ENCODE data around the gene HDAC8. TPM values are rescaled to one million over a fixed set of nuclear protein-coding genes. Genes with fewer than 3 reads are reported as not detected.

HDAC8 gene
- total RNA-seq, 1 experiment from 2014 or later: 26.7 TPM

DNA sequence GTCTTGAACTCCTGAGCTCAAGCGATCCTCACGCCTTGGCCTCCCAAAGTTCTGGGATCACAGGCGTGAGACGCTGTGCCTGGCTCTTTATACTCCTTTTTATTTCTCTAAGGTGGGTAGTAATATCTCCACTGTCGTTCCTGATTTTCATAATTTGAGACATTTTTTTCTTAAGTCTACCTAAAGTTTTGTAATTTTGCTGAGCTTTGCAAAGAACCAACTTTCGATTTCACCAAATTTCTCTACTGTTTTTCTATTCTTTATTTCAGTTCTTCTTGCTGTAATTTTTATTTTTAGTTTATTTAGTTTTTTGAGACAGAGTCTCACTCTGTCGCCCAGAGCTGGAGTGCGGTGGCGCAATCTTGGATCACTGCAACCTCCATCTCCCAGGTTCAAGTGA is 196.5 kb downstream of the HDAC8 start:
- H3K36me3 Mint-ChIP-seq (ENCODE audit: insufficient read depth, unreplicated experiment): peaks cover 6% of the 10 kb centered on the region
- CTCF ChIA-PET: no interaction called here
- TF ChIP-seq, protein P1, sequence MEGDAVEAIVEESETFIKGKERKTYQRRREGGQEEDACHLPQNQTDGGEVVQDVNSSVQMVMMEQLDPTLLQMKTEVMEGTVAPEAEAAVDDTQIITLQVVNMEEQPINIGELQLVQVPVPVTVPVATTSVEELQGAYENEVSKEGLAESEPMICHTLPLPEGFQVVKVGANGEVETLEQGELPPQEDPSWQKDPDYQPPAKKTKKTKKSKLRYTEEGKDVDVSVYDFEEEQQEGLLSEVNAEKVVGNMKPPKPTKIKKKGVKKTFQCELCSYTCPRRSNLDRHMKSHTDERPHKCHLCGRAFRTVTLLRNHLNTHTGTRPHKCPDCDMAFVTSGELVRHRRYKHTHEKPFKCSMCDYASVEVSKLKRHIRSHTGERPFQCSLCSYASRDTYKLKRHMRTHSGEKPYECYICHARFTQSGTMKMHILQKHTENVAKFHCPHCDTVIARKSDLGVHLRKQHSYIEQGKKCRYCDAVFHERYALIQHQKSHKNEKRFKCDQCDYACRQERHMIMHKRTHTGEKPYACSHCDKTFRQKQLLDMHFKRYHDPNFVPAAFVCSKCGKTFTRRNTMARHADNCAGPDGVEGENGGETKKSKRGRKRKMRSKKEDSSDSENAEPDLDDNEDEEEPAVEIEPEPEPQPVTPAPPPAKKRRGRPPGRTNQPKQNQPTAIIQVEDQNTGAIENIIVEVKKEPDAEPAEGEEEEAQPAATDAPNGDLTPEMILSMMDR (IDR thresholded peaks at IDR 0.05; ENCODE audit: unreplicated experiment): no peak
- peaks cover 47% of the 10 kb centered on the region for H3K27me3 Mint-ChIP-seq (ENCODE audit: insufficient read depth, unreplicated experiment)
- no peak overlapping the region for H3K4me3 Mint-ChIP-seq (ENCODE audit: unreplicated experiment)
- BruUV-seq (replicated peaks): no TSS peak
- intact Hi-C loops (cut with micrococcal nuclease): no loop called here
- no peaks in the 10 kb centered on the region for H3K4me1 Mint-ChIP-seq (ENCODE audit: insufficient read depth, unreplicated experiment)
- POLR2A ChIA-PET: interaction anchor here (0.7 kb wide), 1 partner anchor 195 kb away, joined by 3 read pairs; no protein-coding TSS in a partner anchor
- DNase-seq (ENCODE audit: unreplicated experiment): no peak
- H3K9me3 Mint-ChIP-seq (ENCODE audit: unreplicated experiment): no peaks in the 10 kb centered on the region
- no peak overlapping the region for H3K27ac Mint-ChIP-seq (ENCODE audit: low read depth, unreplicated experiment)

DNA sequence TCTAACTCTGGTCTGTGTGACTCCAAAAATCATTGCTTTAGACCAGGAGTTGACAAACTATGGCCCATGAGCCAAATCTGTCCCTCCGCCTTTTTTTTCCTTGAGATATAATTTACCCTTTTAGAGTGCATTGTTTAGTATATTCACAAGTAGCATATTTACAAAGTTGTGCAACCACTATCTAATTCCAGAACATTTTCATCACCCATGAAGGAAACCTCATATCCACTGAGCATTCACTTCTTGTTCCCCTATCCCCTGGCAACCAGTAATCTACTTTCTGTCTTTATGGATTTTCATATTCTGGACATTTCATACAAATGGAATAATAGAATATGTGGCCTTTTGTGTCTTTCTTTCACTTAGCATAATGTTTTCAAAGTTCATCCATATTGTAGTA is 199.5 kb downstream of the HDAC8 start:
- Mint-ChIP-seq H3K27ac (ENCODE audit: low read depth, unreplicated experiment) (no peak overlapping the region), H3K27me3 (ENCODE audit: insufficient read depth, unreplicated experiment) (peaks cover 64% of the 10 kb centered on the region), H3K9me3 (ENCODE audit: unreplicated experiment) (no peaks in the 10 kb centered on the region), H3K36me3 (ENCODE audit: insufficient read depth, unreplicated experiment) (peaks cover 6% of the 10 kb centered on the region), H3K4me1 (ENCODE audit: insufficient read depth, unreplicated experiment) (no peaks in the 10 kb centered on the region), H3K4me3 (ENCODE audit: unreplicated experiment) (no peak overlapping the region)
- ChIA-PET CTCF (interaction anchor here (0.7 kb wide), 1 partner anchor 53 kb away, joined by 4 read pairs; no protein-coding TSS in a partner anchor), POLR2A (no interaction called here)
- no TSS peak for BruUV-seq (replicated peaks)
- intact Hi-C loops (cut with micrococcal nuclease): no loop called here
- no peak for DNase-seq (ENCODE audit: unreplicated experiment)
- TF ChIP-seq, protein P1 (IDR thresholded peaks at IDR 0.05; ENCODE audit: unreplicated experiment): no peak

DNA sequence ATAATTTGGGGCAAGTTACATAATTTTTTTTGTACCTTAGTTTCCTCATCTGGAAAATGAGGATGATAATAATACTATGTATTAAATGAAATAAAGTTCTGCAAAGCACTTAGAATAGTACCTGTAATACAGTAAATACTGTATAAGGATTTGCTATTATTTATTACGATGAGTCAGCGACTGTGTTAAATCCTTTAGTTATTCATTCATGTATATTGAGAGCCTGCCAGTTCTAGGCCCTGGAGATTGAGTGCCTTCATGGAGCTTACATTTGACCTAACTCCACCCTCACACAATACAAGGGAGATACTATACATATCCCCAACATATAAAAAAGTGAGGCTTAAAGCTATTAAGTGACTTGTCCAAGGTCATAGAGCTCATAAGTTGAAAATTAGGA is 199.9 kb downstream of the HDAC8 start:
- Mint-ChIP-seq H3K27ac (ENCODE audit: low read depth, unreplicated experiment) (no peak overlapping the region), H3K4me3 (ENCODE audit: unreplicated experiment) (no peak overlapping the region), H3K9me3 (ENCODE audit: unreplicated experiment) (no peaks in the 10 kb centered on the region), H3K36me3 (ENCODE audit: insufficient read depth, unreplicated experiment) (peaks cover 6% of the 10 kb centered on the region), H3K27me3 (ENCODE audit: insufficient read depth, unreplicated experiment) (peaks cover 64% of the 10 kb centered on the region), H3K4me1 (ENCODE audit: insufficient read depth, unreplicated experiment) (no peaks in the 10 kb centered on the region)
- ChIA-PET CTCF (interaction anchor here (0.7 kb wide), 1 partner anchor 53 kb away, joined by 4 read pairs; no protein-coding TSS in a partner anchor), POLR2A (no interaction called here)
- TF ChIP-seq, protein P1 (IDR thresholded peaks at IDR 0.05; ENCODE audit: unreplicated experiment): no peak
- no TSS peak for BruUV-seq (replicated peaks)
- intact Hi-C loops (cut with micrococcal nuclease): no loop called here
- no peak for DNase-seq (ENCODE audit: unreplicated experiment)

- Mint-ChIP-seq H3K4me1 (ENCODE audit: insufficient read depth, unreplicated experiment) (no peaks in the 10 kb centered on the region), H3K27me3 (ENCODE audit: insufficient read depth, unreplicated experiment) (peaks cover 65% of the 10 kb centered on the region), H3K36me3 (ENCODE audit: insufficient read depth, unreplicated experiment) (peaks cover 8% of the 10 kb centered on the region), H3K27ac (ENCODE audit: low read depth, unreplicated experiment) (no peak overlapping the region), H3K4me3 (ENCODE audit: unreplicated experiment) (no peak overlapping the region), H3K9me3 (ENCODE audit: unreplicated experiment) (no peaks in the 10 kb centered on the region)
- DNase-seq (ENCODE audit: unreplicated experiment): no peak
- TF ChIP-seq, protein P1 (IDR thresholded peaks at IDR 0.05; ENCODE audit: unreplicated experiment): no peak
- CTCF ChIA-PET: no interaction called here
- BruUV-seq (replicated peaks): no TSS peak
- intact Hi-C loops (cut with micrococcal nuclease): no loop called here
- POLR2A ChIA-PET: no interaction called here
These were observed 201.2 kb downstream of the HDAC8 start for GRCh38 chrX:72371405-72371804.
